ENCODE data around the gene CEBPE.

The CEBPE gene

GRCh38 chr14:23130871-23131270 lies 11.8 kb upstream of the CEBPE start:
- no peak for TF ChIP-seq CTCF (IDR thresholded peaks at IDR 0.05; ENCODE audit: insufficient read depth, low read depth, low read length, missing control alignments)

GRCh38 chr14:23129759-23130316 lies 10.8 kb upstream of the CEBPE start:
- no peak overlapping the region for H3K4me3 ChIP-seq (ENCODE audit: low read depth, low read length)
- no peak for DNase-seq (ENCODE audit: low read depth)
- TF ChIP-seq CTCF (IDR thresholded peaks at IDR 0.05; ENCODE audit: insufficient read depth, low read depth, low read length, missing control alignments): no peak

More at GRCh38 chr14:23130871-23131270, 11.8 kb upstream of the CEBPE start:
- H3K4me3 ChIP-seq (ENCODE audit: low read depth, low read length): no peak overlapping the region
- DNase-seq (ENCODE audit: low read depth): no peak

- H3K4me3 ChIP-seq (ENCODE audit: low read depth, low read length): no peak overlapping the region
- no peak for DNase-seq (ENCODE audit: low read depth)
- no peak for TF ChIP-seq CTCF (IDR thresholded peaks at IDR 0.05; ENCODE audit: insufficient read depth, low read depth, low read length, missing control alignments)
Observed at GRCh38 chr14:23128969-23129758, 10.1 kb upstream of the CEBPE start.

GRCh38 chr14:23127861-23128260 lies 8.8 kb upstream of the CEBPE start:
- TF ChIP-seq CTCF (IDR thresholded peaks at IDR 0.05; ENCODE audit: insufficient read depth, low read depth, low read length, missing control alignments): no peak
- no peak for DNase-seq (ENCODE audit: low read depth)
- no peak overlapping the region for H3K4me3 ChIP-seq (ENCODE audit: low read depth, low read length)

- DNase-seq (ENCODE audit: low read depth): no peak
- no peak for TF ChIP-seq CTCF (IDR thresholded peaks at IDR 0.05; ENCODE audit: insufficient read depth, low read depth, low read length, missing control alignments)
- H3K4me3 ChIP-seq (ENCODE audit: low read depth, low read length): no peak overlapping the region
Observed at GRCh38 chr14:23126548-23127278, 7.7 kb upstream of the CEBPE start.

GRCh38 chr14:23125933-23126524 lies 7.0 kb upstream of the CEBPE start:
- H3K4me3 ChIP-seq (ENCODE audit: low read depth, low read length): no peak overlapping the region
- TF ChIP-seq CTCF (IDR thresholded peaks at IDR 0.05; ENCODE audit: insufficient read depth, low read depth, low read length, missing control alignments): no peak
- no peak for DNase-seq (ENCODE audit: low read depth)
